GM10248 (cell line): ENCODE data around the gene ST6GALNAC6.

ENCODE experiments used
- CTCF ChIA-PET: fragments of 300-600 bp; sonication (Branson Sonifier 250); formaldehyde crosslinking; extraction: SDS; loops from one replicate; lab custom pipeline; 2021; ENCODE audit warnings: antibody characterized with exemption; lab: Yijun Ruan, JAX
- POLR2A ChIA-PET: fragments of 350-650 bp; sonication (Branson Sonifier 250); formaldehyde crosslinking; extraction: SDS; loops from one replicate; lab custom pipeline; 2020; ENCODE audit warnings: antibody characterized with exemption; lab: Yijun Ruan, JAX
- DNase-seq: peaks from one replicate; pipeline ENCODE4 v3.0.0; 2012; ENCODE audit errors: extremely low spot score
- CTCF ChIP-seq: IDR thresholded peaks from 2 replicates; pipeline ENCODE4 v1.5.1; 2012; ENCODE audit warnings: mild to moderate bottlenecking, low read depth; ENCODE audit errors: extremely low read depth, missing control alignments, control extremely low read depth

The ST6GALNAC6 gene

GRCh38 chr9:127893392-127893791, 6.0 kb downstream of the ST6GALNAC6 start:
- TF ChIP-seq CTCF: no peak
- POLR2A ChIA-PET: interaction anchor here (1.1 kb wide), 1 partner anchor 24 kb away, joined by 3 read pairs; the partner anchor contains the start of gene ST6GALNAC4
- CTCF ChIA-PET: interaction anchor here (2.6 to 3.6 kb wide), 2 partner anchors 8 to 24 kb away, joined by 11 to 15 read pairs; no protein-coding TSS in a partner anchor
- no peak for DNase-seq

- POLR2A ChIA-PET: interaction anchor here (1.1 kb wide), 1 partner anchor 24 kb away, joined by 3 read pairs; the partner anchor contains the start of gene ST6GALNAC4
- CTCF ChIA-PET: interaction anchor here (0.8 to 3.6 kb wide), 2 partner anchors 23 to 158 kb away, joined by 3 to 15 read pairs; partner anchors contain the start of gene TOR2A
- no peak for DNase-seq
- no peak for TF ChIP-seq CTCF
These were observed 6.6 kb downstream of the ST6GALNAC6 start for GRCh38 chr9:127892831-127893230.

GRCh38 chr9:127890053-127890452, 9.3 kb downstream of the ST6GALNAC6 start:
- CTCF ChIA-PET: interaction anchor here (1.2 to 1.8 kb wide), 6 partner anchors 8 to 31 kb away, joined by 3 to 15 read pairs (median 6); no protein-coding TSS in a partner anchor
- no peak for DNase-seq
- POLR2A ChIA-PET: interaction anchor here (0.6 kb wide), 1 partner anchor 11 kb away, joined by 6 read pairs; no protein-coding TSS in a partner anchor
- no peak for TF ChIP-seq CTCF

- ChIA-PET CTCF (interaction anchor here (0.8 to 2.1 kb wide), 4 partner anchors 16 to 102 kb away, joined by 3 to 7 read pairs (median 6); partner anchors contain the start of gene CDK9), POLR2A (interaction anchor here (0.6 to 0.7 kb wide), 2 partner anchors 14 to 29 kb away, joined by 3 to 4 read pairs; partner anchors contain the start of gene ST6GALNAC4)
- DNase-seq: no peak
- peak; percentile 6 for TF ChIP-seq CTCF
These were observed 11.6 kb downstream of the ST6GALNAC6 start for GRCh38 chr9:127887792-127888191.

- ChIA-PET POLR2A (no interaction called here), CTCF (interaction anchor here (2.1 to 2.8 kb wide), 3 partner anchors 8 to 35 kb away, joined by 7 to 20 read pairs (median 11); no protein-coding TSS in a partner anchor)
- DNase-seq: no peak
- no peak for TF ChIP-seq CTCF
These were observed 12.9 kb downstream of the ST6GALNAC6 start for GRCh38 chr9:127886401-127886972.

- no peak for TF ChIP-seq CTCF
- CTCF ChIA-PET: interaction anchor here (0.8 to 2.8 kb wide), 5 partner anchors 9 to 151 kb away, joined by 3 to 20 read pairs (median 7); partner anchors contain the start of gene TOR2A
- POLR2A ChIA-PET: interaction anchor here (1.2 kb wide), 1 partner anchor 9 kb away, joined by 3 read pairs; no protein-coding TSS in a partner anchor
These were observed 13.7 kb downstream of the ST6GALNAC6 start for GRCh38 chr9:127885508-127886281.

More at GRCh38 chr9:127885508-127886281, 13.7 kb downstream of the ST6GALNAC6 start:
- DNase-seq: no peak
